RWPE2 (cell line): ENCODE data around the gene ALPK1.

Experiments
- ATAC-seq: fragments of 200-7000 bp; cut with Tn5 transposase; 3 replicates; pipeline ENCODE4 v1.9.1; 2021; ENCODE audit warnings: low read depth
- DNase-seq: peaks from one replicate; pipeline ENCODE4 v3.0.0-alpha.2; 2020; ENCODE audit warnings: low spot score
- H3K27ac ChIP-seq: fragments of 450-650 bp; 2 replicates; pipeline ENCODE4 v1.5.1; 2017; ENCODE audit warnings: mild to moderate bottlenecking; ENCODE audit not compliant: poor library complexity, severe bottlenecking
- H3K27me3 ChIP-seq: fragments of 250-450 bp; sonication (Bioruptor Pico); 2 replicates; pipeline ENCODE4 v1.5.1; 2021; ENCODE audit warnings: mild to moderate bottlenecking, moderate library complexity; ENCODE audit not compliant: insufficient read depth, poor library complexity, severe bottlenecking
- H3K36me3 ChIP-seq: fragments of 250-450 bp; sonication (Bioruptor Pico); 2 replicates; pipeline ENCODE4 v1.5.1; 2020; ENCODE audit warnings: low read depth, mild to moderate bottlenecking, moderate library complexity
- H3K4me1 ChIP-seq: fragments of 250-450 bp; sonication (Bioruptor Pico); 2 replicates; pipeline ENCODE4 v1.5.1; 2021; ENCODE audit warnings: mild to moderate bottlenecking, moderate library complexity; ENCODE audit not compliant: insufficient read depth, poor library complexity, severe bottlenecking
- H3K4me3 ChIP-seq: fragments of 250-450 bp; sonication (Bioruptor Pico); 2 replicates; pipeline ENCODE4 v1.5.1; 2021; ENCODE audit warnings: mild to moderate bottlenecking, moderate library complexity; ENCODE audit not compliant: severe bottlenecking
- H3K9me3 ChIP-seq: fragments of 250-450 bp; sonication (Bioruptor Pico); 2 replicates; pipeline ENCODE4 v1.5.1; 2021; ENCODE audit warnings: mild to moderate bottlenecking, moderate library complexity; ENCODE audit not compliant: severe bottlenecking
- CTCF ChIP-seq: fragments of 450-650 bp; IDR thresholded peaks from one replicate; pipeline ENCODE4 v1.5.1; 2017; ENCODE audit warnings: mild to moderate bottlenecking, moderate library complexity; ENCODE audit not compliant: poor library complexity, severe bottlenecking

Gene ALPK1

GRCh38 chr4:112386071-112386470, 88.9 kb downstream of the ALPK1 start:
- H3K27me3 ChIP-seq = no peaks in the 10 kb centered on the region
- H3K4me1 ChIP-seq = no peaks in the 10 kb centered on the region
- no peaks in the 10 kb centered on the region for H3K36me3 ChIP-seq
- no peak for TF ChIP-seq CTCF
- no peaks in the 10 kb centered on the region for H3K9me3 ChIP-seq
- H3K27ac ChIP-seq = no peak overlapping the region
- DNase-seq (no peak), ATAC-seq (no peak)
- no peak overlapping the region for H3K4me3 ChIP-seq

- H3K9me3 ChIP-seq = no peaks in the 10 kb centered on the region
- no peak overlapping the region for H3K4me3 ChIP-seq
- H3K36me3 ChIP-seq = no peaks in the 10 kb centered on the region
- H3K4me1 ChIP-seq = no peaks in the 10 kb centered on the region
- no peak for ATAC-seq
- no peak for TF ChIP-seq CTCF
- H3K27ac ChIP-seq = no peak overlapping the region
- no peaks in the 10 kb centered on the region for H3K27me3 ChIP-seq
- DNase-seq = no peak
Measured at GRCh38 chr4:112402098-112402497, 104.9 kb downstream of the ALPK1 start.

GRCh38 chr4:112403101-112403945, 106.2 kb downstream of the ALPK1 start:
- Histone ChIP-seq H3K4me1 (no peaks in the 10 kb centered on the region), H3K27ac (no peak overlapping the region), H3K4me3 (no peak overlapping the region), H3K36me3 (no peaks in the 10 kb centered on the region), H3K27me3 (no peaks in the 10 kb centered on the region), H3K9me3 (no peaks in the 10 kb centered on the region)
- ATAC-seq = no peak
- no peak for DNase-seq
- no peak for TF ChIP-seq CTCF

- no peak overlapping the region for H3K27ac ChIP-seq
- no peak for DNase-seq
- no peak for TF ChIP-seq CTCF
- no peaks in the 10 kb centered on the region for H3K9me3 ChIP-seq
- no peaks in the 10 kb centered on the region for H3K27me3 ChIP-seq
- no peak; the same call in 2 of the 3 replicates for ATAC-seq
- no peaks in the 10 kb centered on the region for H3K36me3 ChIP-seq
- H3K4me3 ChIP-seq = no peak overlapping the region
- H3K4me1 ChIP-seq = no peaks in the 10 kb centered on the region
Measured at GRCh38 chr4:112410364-112410763, 113.2 kb downstream of the ALPK1 start.

- H3K27ac ChIP-seq = no peak overlapping the region
- no peaks in the 10 kb centered on the region for H3K27me3 ChIP-seq
- ATAC-seq (no peak), DNase-seq (no peak)
- H3K4me3 ChIP-seq = no peak overlapping the region
- H3K4me1 ChIP-seq = no peaks in the 10 kb centered on the region
- no peaks in the 10 kb centered on the region for H3K9me3 ChIP-seq
- H3K36me3 ChIP-seq = no peaks in the 10 kb centered on the region
- no peak for TF ChIP-seq CTCF
Measured at GRCh38 chr4:112410804-112411203, 113.6 kb downstream of the ALPK1 start.
